Peyer's patch (tissue), 4 donors: ENCODE data around the gene UGT1A6.
A peak's percentile ranks its signal among the peaks of the same experiment; 100 is the strongest.

Source experiments
- CTCF ChIP-seq, 6 experiments: fragments of 450-650 bp in 4 of 6; fragments of 200-600 bp in 2 of 6; sonication (generic) in 1 of 6; IDR thresholded peaks; one replicate each; pipeline ENCODE4 v1.5.1; 2017 to 2019; ENCODE audit warnings: antibody characterized with exemption in 6 of 6, mild to moderate bottlenecking in 3 of 6, moderate library complexity in 1 of 6
- POLR2A ChIP-seq, 2 donors: fragments of 450-650 bp; IDR thresholded peaks; one replicate each; pipeline ENCODE4 v1.5.1; 2017; ENCODE audit warnings: antibody characterized with exemption in 2 of 2, mild to moderate bottlenecking in 2 of 2, moderate library complexity in 2 of 2

- TF ChIP-seq CTCF (IDR thresholded peaks at IDR 0.05) (peak in 2 of 6 experiments; percentile 6 to 14), POLR2A (IDR thresholded peaks at IDR 0.05) (no peak)
Observed at GRCh38 chr2:233807215-233807865, 114.7 kb downstream of the UGT1A6 start.
